Left ventricle myocardium inferior (tissue), 1 donor: ENCODE measurements around the gene ANO2. TPM values are rescaled to one million over a fixed set of nuclear protein-coding genes. Genes with fewer than 3 reads are reported as not detected.

Experiments
- DNase-seq: peaks from one replicate; pipeline ENCODE4 v3.0.0-alpha.2; 2020
- H3K27ac ChIP-seq: fragments of 200-600 bp; replicated peaks from 2 replicates; pipeline ENCODE4 v1.8.0; 2021
- H3K27me3 ChIP-seq: fragments of 200-600 bp; 2 replicates; pipeline ENCODE4 v1.8.0; 2021; ENCODE audit warnings: low read depth
- H3K36me3 ChIP-seq: fragments of 200-600 bp; 2 replicates; pipeline ENCODE4 v1.8.0; 2021
- H3K4me1 ChIP-seq: fragments of 200-600 bp; 2 replicates; pipeline ENCODE4 v1.8.0; 2021
- H3K4me3 ChIP-seq: fragments of 200-600 bp; 2 replicates; pipeline ENCODE4 v1.8.0; 2021; ENCODE audit warnings: mild to moderate bottlenecking, moderate library complexity
- H3K9me3 ChIP-seq: fragments of 200-600 bp; replicated peaks from 2 replicates; pipeline ENCODE4 v1.8.0; 2021
- CTCF ChIP-seq: fragments of 200-600 bp; IDR thresholded peaks from 2 replicates; pipeline ENCODE4 v1.8.0; 2021; ENCODE audit warnings: antibody characterized with exemption, mild to moderate bottlenecking, borderline replicate concordance
- intact Hi-C: fragments of 100-400 bp; cut with micrococcal nuclease; formaldehyde crosslinking; loops from one replicate; pipeline ENCODE4 v1.11.0; 2022
- total RNA-seq: library from RNA; stranded (reverse); fragmentation: NEBNext Ultra II Directional; extraction: Animal tissue kit (Norgen Biotek cat#: 25700); gene quantifications from one replicate; pipeline ENCODE4 v1.2.1, GENCODE V29; 2021
- donor health status: DM: no; HTN: yes; CAD: no; lungs with severe emphysema.

The ANO2 gene
- total RNA-seq, 1 donor from 2014 or later: 13.0 TPM

DNA sequence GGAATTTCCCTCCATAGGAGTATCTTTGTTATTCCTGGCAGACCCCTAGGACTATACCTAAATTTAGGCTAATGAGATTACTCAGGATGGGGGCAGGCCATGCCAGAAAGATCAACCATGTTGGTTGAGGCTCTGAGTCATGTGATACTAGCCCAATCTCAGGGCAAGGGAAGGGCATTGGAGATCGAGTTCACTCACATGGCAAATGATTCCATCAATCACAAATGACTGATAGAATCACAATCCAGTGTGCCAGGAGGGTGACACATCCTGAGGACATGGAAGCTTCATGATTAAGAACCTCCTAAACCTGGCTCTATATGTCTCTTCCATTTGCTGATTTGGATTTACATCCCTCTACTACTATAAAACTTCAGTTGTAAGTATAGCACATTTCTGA lies 330.8 kb downstream of the ANO2 start:
- H3K36me3 ChIP-seq: no peaks in the 10 kb centered on the region
- no peak overlapping the region for H3K27ac ChIP-seq
- no peaks in the 10 kb centered on the region for H3K9me3 ChIP-seq
- no peak for TF ChIP-seq CTCF
- no peaks in the 10 kb centered on the region for H3K27me3 ChIP-seq
- H3K4me1 ChIP-seq: no peaks in the 10 kb centered on the region
- no peak overlapping the region for H3K4me3 ChIP-seq
- intact Hi-C loops: no loop called here
- DNase-seq: no peak

DNA sequence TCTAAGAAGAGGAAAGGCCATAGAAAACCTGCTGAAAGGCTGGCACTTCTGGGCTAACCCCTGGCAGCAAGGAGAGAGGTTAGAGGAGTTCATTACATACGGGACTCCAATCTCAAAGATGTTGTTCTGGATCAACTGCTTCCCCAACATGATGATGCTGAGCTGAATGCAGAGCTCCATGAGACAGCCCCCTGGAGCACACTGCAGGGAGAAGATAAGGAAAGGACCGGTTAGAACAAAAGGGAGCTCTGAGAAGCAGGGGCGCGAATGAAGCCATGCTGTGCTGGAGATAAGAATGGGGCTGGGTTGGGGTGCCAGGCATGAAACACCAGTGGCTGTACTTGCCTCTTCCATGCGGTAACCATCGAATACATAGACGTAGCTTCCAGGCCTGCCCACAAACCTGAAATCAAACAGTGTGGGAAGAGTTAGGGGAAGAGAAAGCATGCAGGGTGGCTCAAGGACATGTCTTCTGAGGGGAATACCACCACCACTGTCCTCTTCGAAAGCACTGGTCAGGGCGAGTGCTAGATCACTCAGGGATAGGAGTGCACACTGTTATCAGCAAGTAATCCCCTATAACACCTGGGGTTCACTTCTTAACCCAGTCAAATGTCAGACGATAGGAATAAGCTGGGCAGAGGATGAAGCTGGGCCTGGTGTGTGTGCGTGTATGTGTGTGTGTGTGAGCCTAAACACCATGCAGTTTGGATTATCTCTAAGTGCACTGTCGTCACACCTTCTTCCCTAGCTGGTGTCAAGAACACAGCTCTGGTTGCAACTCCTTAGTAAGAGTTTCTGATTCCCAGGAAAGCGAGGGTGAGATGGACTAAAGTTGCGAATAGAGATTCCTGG lies 332.3 kb downstream of the ANO2 start:
- no peaks in the 10 kb centered on the region for H3K36me3 ChIP-seq
- no peak overlapping the region for H3K27ac ChIP-seq

DNA sequence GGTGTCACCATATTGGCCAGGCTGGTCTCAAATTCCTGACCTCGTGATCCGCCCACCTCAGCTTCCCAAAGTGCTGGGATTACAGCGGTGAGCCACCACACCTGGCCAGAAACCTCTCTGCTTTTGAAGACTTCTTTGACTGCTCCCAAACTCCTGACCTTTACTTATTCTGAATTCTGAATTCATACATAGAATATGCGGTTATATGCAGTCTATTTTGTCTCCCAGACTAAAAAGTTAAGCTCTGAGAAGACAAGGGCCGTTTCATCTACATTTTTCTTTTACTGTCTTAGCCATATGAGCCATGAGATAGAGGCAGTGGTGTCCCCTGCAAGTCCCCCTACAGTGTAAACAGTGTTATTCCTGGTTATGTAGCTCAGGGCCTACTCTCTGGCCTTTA lies 333.9 kb downstream of the ANO2 start:
- H3K36me3 ChIP-seq: no peaks in the 10 kb centered on the region
- DNase-seq: no peak
- H3K4me3 ChIP-seq: no peak overlapping the region
- no peaks in the 10 kb centered on the region for H3K4me1 ChIP-seq
- no peak for TF ChIP-seq CTCF
- no peaks in the 10 kb centered on the region for H3K9me3 ChIP-seq
- intact Hi-C loops: no loop called here
- H3K27ac ChIP-seq: no peak overlapping the region
- H3K27me3 ChIP-seq: no peaks in the 10 kb centered on the region

More for the DNA sequence above, 332.3 kb downstream of the ANO2 start:
- DNase-seq: no peak
- no peaks in the 10 kb centered on the region for H3K4me1 ChIP-seq
- intact Hi-C loops: no loop called here
- H3K9me3 ChIP-seq: no peaks in the 10 kb centered on the region
- no peaks in the 10 kb centered on the region for H3K27me3 ChIP-seq
- TF ChIP-seq CTCF: no peak
- no peak overlapping the region for H3K4me3 ChIP-seq

DNA sequence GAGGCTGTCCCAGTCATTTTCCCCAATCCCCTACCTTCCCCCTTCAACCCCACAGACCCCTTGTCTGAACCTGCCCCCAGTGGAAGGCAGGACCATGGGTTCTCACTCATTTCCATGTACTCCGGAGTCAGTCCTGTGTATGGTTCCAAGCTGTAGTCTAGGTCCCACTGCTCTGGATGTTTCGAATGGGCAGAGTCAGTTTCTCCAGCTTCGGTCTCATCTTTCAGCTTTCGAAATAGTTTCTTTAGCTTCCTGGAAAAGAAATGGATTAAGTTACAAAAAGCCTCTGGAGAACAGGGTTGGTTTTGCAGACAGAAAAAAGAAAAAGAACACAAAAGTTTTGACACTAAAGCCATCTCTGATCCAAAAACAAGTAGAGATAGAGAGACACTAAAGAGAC lies 345.7 kb downstream of the ANO2 start:
- Histone ChIP-seq H3K27me3 (no peaks in the 10 kb centered on the region), H3K27ac (no peak overlapping the region), H3K9me3 (no peaks in the 10 kb centered on the region), H3K36me3 (peaks cover 4% of the 10 kb centered on the region), H3K4me3 (no peak overlapping the region), H3K4me1 (no peaks in the 10 kb centered on the region)
- TF ChIP-seq CTCF: no peak
- no peak for DNase-seq
- intact Hi-C loops: no loop called here

- Histone ChIP-seq H3K4me3 (no peak overlapping the region), H3K27ac (no peak overlapping the region), H3K27me3 (no peaks in the 10 kb centered on the region), H3K36me3 (peaks cover 4% of the 10 kb centered on the region), H3K4me1 (no peaks in the 10 kb centered on the region), H3K9me3 (no peaks in the 10 kb centered on the region)
- no peak for TF ChIP-seq CTCF
- intact Hi-C loops: no loop called here
- DNase-seq: no peak
Observed at GRCh38 chr12:5593998-5594397, 351.1 kb downstream of the ANO2 start.
